HG02852 (cell line): ENCODE results near the gene PGGHG.

ENCODE experiments used
- ATAC-seq: cut with Tn5 transposase; IDR thresholded peaks from one replicate; pipeline ENCODE4 v1.9.1; 2021; ENCODE audit warnings: mild to moderate bottlenecking, moderate library complexity; ENCODE audit not compliant: unreplicated experiment

PGGHG gene

DNA sequence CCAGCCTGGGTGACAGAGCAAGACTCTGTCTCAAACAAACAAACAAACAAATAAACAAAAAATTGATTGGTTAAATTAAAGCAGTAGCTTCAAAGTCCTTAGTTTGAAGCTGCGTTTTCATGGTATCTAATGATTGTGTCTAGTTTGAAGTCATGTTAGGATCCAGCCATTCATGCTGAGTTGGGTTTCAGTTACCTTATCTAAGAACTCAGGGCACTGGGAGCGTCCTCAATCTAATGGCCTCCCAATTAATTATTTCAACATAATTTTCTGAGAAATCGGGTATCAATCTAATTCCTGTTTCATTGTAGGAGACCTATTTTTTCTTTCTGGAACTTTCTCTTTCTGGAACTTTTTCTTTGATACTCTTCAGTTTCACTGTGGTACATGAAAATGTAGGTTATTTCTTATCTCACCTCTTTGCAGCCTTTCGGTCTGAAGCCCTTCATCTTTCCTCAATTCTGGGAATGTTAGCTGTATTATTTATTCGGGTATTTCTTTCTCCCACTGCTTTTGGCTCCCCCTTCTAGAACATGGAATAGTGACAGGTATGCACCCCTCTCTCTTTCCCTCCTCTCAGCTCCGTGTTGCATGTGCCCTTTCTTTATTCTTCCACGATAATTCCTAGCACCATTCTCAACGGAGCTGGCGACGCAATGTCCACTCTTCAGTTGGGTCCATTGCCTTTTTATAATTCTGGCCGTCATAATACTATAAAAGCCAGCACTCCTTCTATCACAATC lies 56.1 kb downstream of the PGGHG start:
- no peak for ATAC-seq
